Measurements from ENCODE around the gene SLC44A5.

GRCh38 chr1:75567191-75567590 is 43.7 kb downstream of the SLC44A5 start:
- no peak for TF ChIP-seq CTCF (IDR thresholded peaks at IDR 0.05; ENCODE audit: low read length)
- no peak for TF ChIP-seq EZH2 (IDR thresholded peaks at IDR 0.05; ENCODE audit: borderline replicate concordance, low read length)

Measured in OCI-LY1 (cell line).